Measurements from ENCODE around the gene SNX21. TPM values are rescaled to one million over a fixed set of nuclear protein-coding genes. Genes with fewer than 3 reads are reported as not detected.

Gene SNX21
- total and polyA plus RNA-seq, 9 of the 15 experiments (the other 6 are each of a cell fraction or from before 2014, with no cell fraction given), result 0.10 to 1.2 (median 0.42) TPM

- TF ChIP-seq MLX (CRISPR knock-in tag; conservative IDR thresholded peaks at IDR 0.05) (no peak), SMARCE1 (IDR thresholded peaks at IDR 0.05) (0 out of 2 replicates have a peak, but pooled peaks have one; percentile 26), TSHZ1 (CRISPR knock-in tag; IDR thresholded peaks at IDR 0.05) (no peak), SMAD1 (IDR thresholded peaks at IDR 0.05; ENCODE audit: low read depth, low read length, partially characterized antibody) (no peak), CGGBP1 (CRISPR knock-in tag; IDR thresholded peaks at IDR 0.05) (no peak), ATF7 (IDR thresholded peaks at IDR 0.05) (peak; percentile 69), ZNF24 (IDR thresholded peaks at IDR 0.05) (no peak), SMARCC2 (IDR thresholded peaks at IDR 0.05; ENCODE audit: low read depth) (no peak), ETV1 (tag; conservative IDR thresholded peaks at IDR 0.05; ENCODE audit: low read depth) (peak; percentile 39; the same call in 1 of the 2 replicates), EZH2 (IDR thresholded peaks at IDR 0.05; ENCODE audit: borderline replicate concordance, low read depth, low read length) (no peak), SAFB (IDR thresholded peaks at IDR 0.05; ENCODE audit: borderline replicate concordance, low read depth, low read length) (no peak), CHD4 (IDR thresholded peaks at IDR 0.05; ENCODE audit: insufficient read depth, insufficient replicate concordance, low read depth, low read length, poor library complexity, severe bottlenecking) (no peak), PYGO2 (tag; IDR thresholded peaks at IDR 0.05) (no peak), NR2F6 (CRISPR knock-in tag; IDR thresholded peaks at IDR 0.05) (no peak), CHD1 (IDR thresholded peaks at IDR 0.05; ENCODE audit: low read length) (no peak), TAF7 (tag; IDR thresholded peaks at IDR 0.05) (peak; percentile 37), NFATC3 (IDR thresholded peaks at IDR 0.05) (no peak), MYNN (IDR thresholded peaks at IDR 0.05) (peak; percentile 48; the same call in 1 of the 2 replicates), MYNN (CRISPR knock-in tag; IDR thresholded peaks at IDR 0.05) (no peak), DDX20 (tag; IDR thresholded peaks at IDR 0.05; ENCODE audit: low read depth) (no peak), ZNF75A (CRISPR knock-in tag; IDR thresholded peaks at IDR 0.05) (no peak), XRCC4 (IDR thresholded peaks at IDR 0.05; ENCODE audit: extremely low read depth, insufficient read depth, insufficient read length) (no peak), LCOR (CRISPR knock-in tag; IDR thresholded peaks at IDR 0.05) (no peak)
Observed at GRCh38 chr20:45890985-45891983, 57.7 kb downstream of the SNX21 start, which contains the start of the genes CTSA and NEURL2 (continued).
